ENCODE results near the gene SPON1. TPM values are rescaled to one million over a fixed set of nuclear protein-coding genes. Genes with fewer than 3 reads are reported as not detected.

Gene SPON1
- total and polyA plus RNA-seq, 2 of the 8 experiments (the other 6 are each of a cell fraction or from before 2014, with no cell fraction given), result 1.5 to 5.4 TPM

DNA sequence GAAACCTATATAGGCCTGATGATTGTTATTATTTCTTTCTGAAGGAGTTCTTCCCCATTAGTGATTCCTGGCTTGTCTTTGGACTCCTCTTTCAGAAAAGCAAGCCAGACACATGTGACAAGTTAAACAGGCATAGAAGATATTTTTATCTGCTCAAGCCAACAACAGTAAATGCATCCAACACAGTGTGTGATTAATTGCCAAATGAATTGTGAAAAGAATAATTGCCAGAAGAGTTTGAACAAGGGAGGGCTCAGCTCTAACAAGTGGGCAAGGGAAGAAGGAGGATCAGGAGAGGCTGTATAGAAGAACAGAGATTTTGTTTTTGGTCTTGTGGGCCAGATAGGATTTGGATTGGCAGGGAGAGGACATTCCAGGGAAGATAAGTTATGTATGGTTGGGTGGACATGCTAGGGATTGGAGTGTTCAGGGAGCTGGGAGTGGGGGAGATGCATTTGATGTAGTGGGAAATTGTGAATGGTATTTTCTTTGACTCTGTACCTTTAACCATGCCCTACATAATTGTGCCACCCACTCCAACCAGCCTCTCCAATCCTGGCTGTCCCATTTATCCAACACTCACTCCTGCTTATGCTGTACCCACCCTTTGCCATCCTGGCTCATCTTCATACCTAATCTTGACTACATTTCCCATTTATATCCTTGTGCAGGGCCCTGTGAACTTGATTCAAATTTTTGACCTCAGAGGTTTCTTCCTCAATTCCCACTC lies 223.7 kb downstream of the SPON1 start:
- Histone ChIP-seq H2BK15ac (ENCODE audit: low read length) (no peak overlapping the region), H3K27ac (ENCODE audit: low read depth, low read length) (no peak overlapping the region), H3K4me3 (ENCODE audit: extremely low read depth in 1 of 4, insufficient read depth in 2 of 4, low read depth in 3 of 4, low read length in 4 of 4) (no peak overlapping the region), H3K36me3 (ENCODE audit: control insufficient read depth in 2 of 4, insufficient read depth in 4 of 4, low read length in 3 of 4) (no peaks in the 10 kb centered on the region), H3K56ac (replicated peaks; ENCODE audit: insufficient read length, low read depth, low read length) (no peak overlapping the region), H3K9ac (replicated peaks in 1 of 4; ENCODE audit: extremely low read depth in 1 of 4, low read depth in 3 of 4, low read length in 3 of 4) (no peak overlapping the region), H2BK120ac (replicated peaks; ENCODE audit: low read depth, low read length) (no peak overlapping the region), H2BK12ac (ENCODE audit: low read depth, low read length) (no peak overlapping the region), H4K8ac (ENCODE audit: extremely low read depth, insufficient read depth, low read length) (no peak overlapping the region), H3K27me3 (replicated peaks in 1 of 4; ENCODE audit: control insufficient read depth in 3 of 4, extremely low read depth in 1 of 4, insufficient read depth in 3 of 4, low read length in 3 of 4) (no peaks in the 10 kb centered on the region), H3K23me2 (ENCODE audit: low read depth, low read length) (no peaks in the 10 kb centered on the region), H3K4me2 (ENCODE audit: insufficient read depth in 1 of 2, low read depth in 2 of 2, low read length in 2 of 2) (no peak overlapping the region), H2AFZ (ENCODE audit: low read length) (no peak overlapping the region), H3K4me1 (replicated peaks in 1 of 4; ENCODE audit: control insufficient read depth in 3 of 4, insufficient read depth in 4 of 4, low read length in 3 of 4) (no peaks in the 10 kb centered on the region), H2AK5ac (ENCODE audit: low read depth, low read length) (no peak overlapping the region), H2BK20ac (ENCODE audit: low read length) (no peak overlapping the region), H4K5ac (ENCODE audit: insufficient read length, low read depth, low read length) (no peak overlapping the region), H3K79me2 (ENCODE audit: control insufficient read depth in 1 of 2, insufficient read depth in 2 of 2, low read length in 2 of 2) (no peaks in the 10 kb centered on the region), H3K23ac (ENCODE audit: insufficient read length) (no peak overlapping the region), H3K4ac (replicated peaks; ENCODE audit: insufficient read length, low read depth, low read length) (no peak overlapping the region), H2BK5ac (ENCODE audit: low read depth, low read length) (no peak overlapping the region), H3K18ac (ENCODE audit: extremely low read depth, low read length) (no peak overlapping the region), H3K9me3 (ENCODE audit: insufficient read depth in 2 of 2, low read depth in 1 of 2, low read length in 1 of 2) (no peaks in the 10 kb centered on the region), H4K91ac (replicated peaks; ENCODE audit: insufficient read length, low read length) (no peak overlapping the region), H4K20me1 (replicated peaks in 1 of 2; ENCODE audit: control insufficient read depth in 1 of 2, insufficient read depth in 2 of 2, low read length in 2 of 2) (no peaks in the 10 kb centered on the region), H3K14ac (ENCODE audit: insufficient read length) (no peak overlapping the region), H3K79me1 (ENCODE audit: low read depth, low read length) (no peaks in the 10 kb centered on the region)
- FAIRE-seq (no peak), DNase-seq (ENCODE audit: low read depth in 1 of 2, low spot score in 2 of 2) (no peak)
- CTCF ChIA-PET (ENCODE audit: partially characterized antibody), result no interaction called here
- TF ChIP-seq CHD1 (IDR thresholded peaks at IDR 0.05; ENCODE audit: low read depth, low read length) (no peak), POLR2AphosphoS5 (IDR thresholded peaks at IDR 0.05; ENCODE audit: low read depth, low read length) (no peak), GTF2F1 (IDR thresholded peaks at IDR 0.05; ENCODE audit: borderline replicate concordance, low read depth, low read length) (no peak), EGR1 (IDR thresholded peaks at IDR 0.05; ENCODE audit: borderline replicate concordance, low read depth, low read length) (no peak), KDM1A (IDR thresholded peaks at IDR 0.05; ENCODE audit: borderline replicate concordance, low read length) (no peak), TEAD4 (IDR thresholded peaks at IDR 0.05; ENCODE audit: low read depth, low read length) (no peak), RFX5 (IDR thresholded peaks at IDR 0.05; ENCODE audit: borderline replicate concordance, low read depth, low read length) (no peak), CBX5 (IDR thresholded peaks at IDR 0.05; ENCODE audit: low read depth, low read length) (no peak), KDM4A (IDR thresholded peaks at IDR 0.05; ENCODE audit: low read depth, low read length, severe bottlenecking) (no peak), NRF1 (IDR thresholded peaks at IDR 0.05; ENCODE audit: low read depth, low read length) (no peak), TAF7 (optimal IDR thresholded peaks at IDR 0.05; ENCODE audit: borderline replicate concordance, low read depth, low read length) (no peak), PHF8 (conservative IDR thresholded peaks at IDR 0.05; ENCODE audit: low read depth, low read length) (no peak), TCF12 (IDR thresholded peaks at IDR 0.05; ENCODE audit: low read depth, low read length) (no peak), SP4 (IDR thresholded peaks at IDR 0.05; ENCODE audit: low read length) (no peak), SUZ12 (IDR thresholded peaks at IDR 0.05; ENCODE audit: low read length) (no peak), JUN (IDR thresholded peaks at IDR 0.05; ENCODE audit: low read depth, low read length) (no peak)
- POLR2A ChIA-PET (ENCODE audit: partially characterized antibody), result no interaction called here
